K562 (cell line): ENCODE results near the gene CUX1. TPM values are rescaled to one million over a fixed set of nuclear protein-coding genes. Genes with fewer than 3 reads are reported as not detected.

Experiments used
- ATF6 ChIP-seq: sonication (generic); formaldehyde crosslinking; IDR thresholded peaks from 2 replicates; pipeline ENCODE4 v1.4.0; 2020; ENCODE audit warnings: mild to moderate bottlenecking, missing genetic modification reagents
- FOS ChIP-seq: IDR thresholded peaks from 3 replicates; pipeline ENCODE4 v1.6.1; 2011; ENCODE audit not compliant: insufficient read length; ENCODE audit errors: extremely low read depth
- FOXJ2 ChIP-seq: fragments of 200-800 bp; sonication (Bioruptor generic); IDR thresholded peaks from 2 replicates; pipeline ENCODE4 v1.6.1; 2016; ENCODE audit warnings: missing genetic modification characterization, missing compliant biosample characterization
- FOXK1 ChIP-seq: sonication (generic); formaldehyde crosslinking; IDR thresholded peaks from 2 replicates; pipeline ENCODE4 v1.8.0; 2022; ENCODE audit warnings: missing genetic modification reagents, mild to moderate bottlenecking, borderline replicate concordance
- IFI16 ChIP-seq: fragments of 250-450 bp; sonication (Bioruptor Pico); IDR thresholded peaks from 2 replicates; pipeline ENCODE4 v2.1.2; 2022; ENCODE audit warnings: mild to moderate bottlenecking, inconsistent platforms
- NR1H2 ChIP-seq: sonication (generic); formaldehyde crosslinking; IDR thresholded peaks from 2 replicates; pipeline ENCODE4 v1.4.0; 2020; ENCODE audit warnings: mild to moderate bottlenecking, missing genetic modification reagents
- NR4A1 ChIP-seq, 2 experiments: fragments of 250-450 bp in 1 of 2; fragments of 450-650 bp in 1 of 2; sonication (Bioruptor Pico) in 1 of 2; IDR thresholded peaks; 2 replicates each; pipeline versions ENCODE4 v1.4.0 to v1.6.1; 2016 to 2020; ENCODE audit warnings: mild to moderate bottlenecking in 2 of 2, missing compliant biosample characterization in 1 of 2, missing genetic modification characterization in 1 of 2, moderate library complexity in 1 of 2
- PHB ChIP-seq: fragments of 250-450 bp; sonication (Bioruptor Pico); IDR thresholded peaks from 2 replicates; pipeline ENCODE4 v1.5.0; 2021
- POLR3A ChIP-seq: IDR thresholded peaks from 2 replicates; pipeline ENCODE4 v1.6.1; 2011; ENCODE audit warnings: borderline replicate concordance, mild to moderate bottlenecking, moderate library complexity; ENCODE audit not compliant: insufficient read length, insufficient read depth; ENCODE audit errors: extremely low read depth
- RBFOX2 ChIP-seq: fragments of 200-400 bp; formaldehyde crosslinking; IDR thresholded peaks from 2 replicates; pipeline ENCODE4 v1.6.1; 2017; ENCODE audit warnings: low read depth, mild to moderate bottlenecking, low read length, moderate library complexity
- RFX1 ChIP-seq: fragments of 450-650 bp; IDR thresholded peaks from 2 replicates; pipeline ENCODE4 v1.6.1; 2016; ENCODE audit warnings: mild to moderate bottlenecking, moderate library complexity
- SIRT6 ChIP-seq: IDR thresholded peaks from one replicate; pipeline ENCODE4 v1.6.1; 2012; ENCODE audit warnings: low read depth, mild to moderate bottlenecking, control low read depth, inconsistent platforms, low read length, moderate library complexity
- SMAD1 ChIP-seq: fragments of 150-350 bp; IDR thresholded peaks from 2 replicates; pipeline ENCODE4 v1.6.1; 2014; ENCODE audit warnings: low read length, low read depth; ENCODE audit not compliant: partially characterized antibody
- SRSF1 ChIP-seq: fragments of 200-400 bp; formaldehyde crosslinking; IDR thresholded peaks from 2 replicates; pipeline ENCODE4 v1.6.1; 2017; ENCODE audit warnings: mild to moderate bottlenecking, low read depth, low read length, moderate library complexity
- TCF15 ChIP-seq: fragments of 250-450 bp; sonication (Bioruptor Pico); IDR thresholded peaks from 2 replicates; pipeline ENCODE4 v1.8.0; 2022; ENCODE audit warnings: moderate library complexity, mild to moderate bottlenecking, inconsistent platforms
- ZKSCAN1 ChIP-seq: fragments of 150-350 bp; IDR thresholded peaks from 2 replicates; pipeline ENCODE4 v1.6.1; 2016; ENCODE audit warnings: low read depth, low read length
- ZNF212 ChIP-seq: fragments of 450-650 bp; formaldehyde crosslinking; IDR thresholded peaks from 2 replicates; pipeline ENCODE4 v1.4.0; 2020; ENCODE audit warnings: mild to moderate bottlenecking
- ZNF586 ChIP-seq: fragments of 450-650 bp; formaldehyde crosslinking; conservative IDR thresholded peaks from 2 replicates; pipeline ENCODE4 v1.4.0; 2020; ENCODE audit warnings: mild to moderate bottlenecking, moderate library complexity
- polyA plus RNA-seq, 8 experiments: library from polyadenylated mRNA; depleted of rRNA in 4 of 8; stranded (reverse) in 5 of 8; unstranded in 3 of 8; fragments of >200 nt; fragmentation: Nextera tagmentation in 2 of 8; fragmentation: Illumina TruSeq in 1 of 8; extraction: Ambion mirVana in 2 of 8; extraction: Trizol in 1 of 8; gene quantifications; 2 replicates each; pipeline versions ENCODE4 v1.2.1 to v1.2.3, GENCODE V29; 2011 to 2014; ENCODE audit warnings: inconsistent platforms in 1 of 8, missing spikeins in 1 of 8
- total RNA-seq, 7 experiments: library from RNA; depleted of rRNA in 6 of 7; stranded (reverse); fragments of >200 nt in 6 of 7; fragmentation: Illumina TruSeq in 2 of 7; extraction: Trizol in 2 of 7; gene quantifications; 2 replicates each; pipeline versions ENCODE4 v1.2.1 to v1.2.3, GENCODE V29; 2011 to 2021; ENCODE audit warnings: low replicate concordance in 1 of 7
- TF ChIP-seq, protein P1 (sequence below): fragments of 250-450 bp; sonication (Bioruptor Pico); IDR thresholded peaks from 2 replicates; pipeline ENCODE4 v1.4.0; 2020; ENCODE audit warnings: mild to moderate bottlenecking, moderate library complexity, borderline replicate concordance
- TF ChIP-seq, protein P2 (sequence below): fragments of 200-400 bp; formaldehyde crosslinking; IDR thresholded peaks from 2 replicates; pipeline ENCODE4 v1.6.1; 2017; ENCODE audit warnings: mild to moderate bottlenecking, low read depth, low read length, moderate library complexity

Gene CUX1
- total and polyA plus RNA-seq, 9 of the 15 experiments (the other 6 are each of a cell fraction or from before 2014, with no cell fraction given) = 3.6 to 55.3 (median 25.2) TPM

GRCh38 chr7:102286237-102287110 lies 469.0 kb downstream of the CUX1 start, which contains the start of gene SH2B2 (continued):
- TF ChIP-seq, protein P1, sequence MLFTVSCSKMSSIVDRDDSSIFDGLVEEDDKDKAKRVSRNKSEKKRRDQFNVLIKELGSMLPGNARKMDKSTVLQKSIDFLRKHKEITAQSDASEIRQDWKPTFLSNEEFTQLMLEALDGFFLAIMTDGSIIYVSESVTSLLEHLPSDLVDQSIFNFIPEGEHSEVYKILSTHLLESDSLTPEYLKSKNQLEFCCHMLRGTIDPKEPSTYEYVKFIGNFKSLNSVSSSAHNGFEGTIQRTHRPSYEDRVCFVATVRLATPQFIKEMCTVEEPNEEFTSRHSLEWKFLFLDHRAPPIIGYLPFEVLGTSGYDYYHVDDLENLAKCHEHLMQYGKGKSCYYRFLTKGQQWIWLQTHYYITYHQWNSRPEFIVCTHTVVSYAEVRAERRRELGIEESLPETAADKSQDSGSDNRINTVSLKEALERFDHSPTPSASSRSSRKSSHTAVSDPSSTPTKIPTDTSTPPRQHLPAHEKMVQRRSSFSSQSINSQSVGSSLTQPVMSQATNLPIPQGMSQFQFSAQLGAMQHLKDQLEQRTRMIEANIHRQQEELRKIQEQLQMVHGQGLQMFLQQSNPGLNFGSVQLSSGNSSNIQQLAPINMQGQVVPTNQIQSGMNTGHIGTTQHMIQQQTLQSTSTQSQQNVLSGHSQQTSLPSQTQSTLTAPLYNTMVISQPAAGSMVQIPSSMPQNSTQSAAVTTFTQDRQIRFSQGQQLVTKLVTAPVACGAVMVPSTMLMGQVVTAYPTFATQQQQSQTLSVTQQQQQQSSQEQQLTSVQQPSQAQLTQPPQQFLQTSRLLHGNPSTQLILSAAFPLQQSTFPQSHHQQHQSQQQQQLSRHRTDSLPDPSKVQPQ = no peak
- TF ChIP-seq NR4A1 (CRISPR knock-in tag; IDR thresholded peaks at IDR 0.05) (0 out of 2 replicates have a peak, but pooled peaks have one; percentile 55), NR4A1 (tag; IDR thresholded peaks at IDR 0.05) (no peak), ZNF212 (no peak), RBFOX2 (peak; percentile 70), PHB (CRISPR knock-in tag) (0 out of 2 replicates have a peak, but pooled peaks have one; percentile 32), NR1H2 (CRISPR knock-in tag) (no peak), FOXJ2 (tag) (no peak), ATF6 (CRISPR knock-in tag) (peak; percentile 84; the same call in 1 of the 2 replicates), SIRT6 (no peak), SMAD1 (no peak), ZNF586 (no peak), IFI16 (CRISPR knock-in tag) (no peak), SRSF1 (no peak), ZKSCAN1 (no peak), TCF15 (CRISPR knock-in tag) (no peak), POLR3A (no peak), FOS (no peak), RFX1 (no peak), FOXK1 (CRISPR knock-in tag) (no peak)
- TF ChIP-seq, protein P2, sequence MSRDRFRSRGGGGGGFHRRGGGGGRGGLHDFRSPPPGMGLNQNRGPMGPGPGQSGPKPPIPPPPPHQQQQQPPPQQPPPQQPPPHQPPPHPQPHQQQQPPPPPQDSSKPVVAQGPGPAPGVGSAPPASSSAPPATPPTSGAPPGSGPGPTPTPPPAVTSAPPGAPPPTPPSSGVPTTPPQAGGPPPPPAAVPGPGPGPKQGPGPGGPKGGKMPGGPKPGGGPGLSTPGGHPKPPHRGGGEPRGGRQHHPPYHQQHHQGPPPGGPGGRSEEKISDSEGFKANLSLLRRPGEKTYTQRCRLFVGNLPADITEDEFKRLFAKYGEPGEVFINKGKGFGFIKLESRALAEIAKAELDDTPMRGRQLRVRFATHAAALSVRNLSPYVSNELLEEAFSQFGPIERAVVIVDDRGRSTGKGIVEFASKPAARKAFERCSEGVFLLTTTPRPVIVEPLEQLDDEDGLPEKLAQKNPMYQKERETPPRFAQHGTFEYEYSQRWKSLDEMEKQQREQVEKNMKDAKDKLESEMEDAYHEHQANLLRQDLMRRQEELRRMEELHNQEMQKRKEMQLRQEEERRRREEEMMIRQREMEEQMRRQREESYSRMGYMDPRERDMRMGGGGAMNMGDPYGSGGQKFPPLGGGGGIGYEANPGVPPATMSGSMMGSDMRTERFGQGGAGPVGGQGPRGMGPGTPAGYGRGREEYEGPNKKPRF = no peak
